CD4-positive, alpha-beta memory T cell (primary cell): Measurements from ENCODE around the gene SCD5. TPM values are rescaled to one million over a fixed set of nuclear protein-coding genes. Genes with fewer than 3 reads are reported as not detected.

Experiments
- CTCF ChIA-PET: fragments of 350-600 bp; sonication (Branson Sonifier 250); formaldehyde crosslinking; loops from one replicate; lab custom pipeline; 2021; ENCODE audit warnings: inconsistent platforms; ENCODE audit not compliant: partially characterized antibody; lab: Charles Lee
- POLR2A ChIA-PET: fragments of 350-600 bp; sonication (Branson Sonifier 250); formaldehyde crosslinking; loops from one replicate; lab custom pipeline; 2021; ENCODE audit not compliant: partially characterized antibody; lab: Charles Lee
- DNase-seq, 5 donors: peaks; one replicate each; pipeline versions ENCODE4 v3.0.0 to v3.0.0-alpha.2; 2020 to 2022; ENCODE audit warnings: mixed read lengths in 1 of 5
- H3K27ac ChIP-seq: one replicate; pipeline ENCODE4 v1.7.0; 2013; ENCODE audit warnings: low read depth, low read length
- H3K27me3 ChIP-seq: 2 replicates; pipeline ENCODE4 v1.7.0; 2013; ENCODE audit warnings: mild to moderate bottlenecking, low read length, moderate library complexity; ENCODE audit not compliant: insufficient read depth
- H3K36me3 ChIP-seq: 2 replicates; pipeline ENCODE4 v1.7.0; 2013; ENCODE audit warnings: mild to moderate bottlenecking, low read length, moderate library complexity; ENCODE audit not compliant: insufficient read depth
- H3K4me1 ChIP-seq: 2 replicates; pipeline ENCODE4 v1.7.0; 2013; ENCODE audit warnings: mild to moderate bottlenecking, low read length, moderate library complexity; ENCODE audit not compliant: insufficient read depth
- H3K4me3 ChIP-seq, 2 donors: one replicate each; pipeline ENCODE4 v1.7.0; 2013; ENCODE audit warnings: low read length in 2 of 2, mild to moderate bottlenecking in 1 of 2
- H3K9me3 ChIP-seq, 2 donors: one replicate each; pipeline ENCODE4 v1.7.0; 2013; ENCODE audit warnings: low read length in 2 of 2, control low read depth in 1 of 2; ENCODE audit not compliant: control insufficient read depth in 1 of 2
- H3K27ac Mint-ChIP-seq, 7 donors: one replicate each; pipeline ENCODE4 v1.8.0; 2020 to 2021; ENCODE audit warnings: mixed read lengths in 7 of 7, mild to moderate bottlenecking in 6 of 7, inconsistent platforms in 3 of 7, moderate library complexity in 3 of 7
- H3K27me3 Mint-ChIP-seq, 2 donors: one replicate each; pipeline ENCODE4 v1.8.0; 2020 to 2021; ENCODE audit warnings: mixed read lengths in 2 of 2
- H3K36me3 Mint-ChIP-seq, 2 donors: one replicate each; pipeline ENCODE4 v1.8.0; 2020 to 2021; ENCODE audit warnings: mixed read lengths in 2 of 2, inconsistent platforms in 1 of 2, mild to moderate bottlenecking in 1 of 2
- H3K4me1 Mint-ChIP-seq, 4 donors: one replicate each; pipeline ENCODE4 v1.8.0; 2020 to 2021; ENCODE audit warnings: mixed read lengths in 4 of 4, mild to moderate bottlenecking in 1 of 4
- H3K4me3 Mint-ChIP-seq, 8 donors: one replicate each; pipeline ENCODE4 v1.8.0; 2020 to 2021; ENCODE audit warnings: mixed read lengths in 8 of 8, mild to moderate bottlenecking in 7 of 8, moderate library complexity in 6 of 8, inconsistent platforms in 3 of 8
- H3K9me3 Mint-ChIP-seq, 8 donors: one replicate each; pipeline ENCODE4 v1.8.0; 2020 to 2021; ENCODE audit warnings: mixed read lengths in 8 of 8, mild to moderate bottlenecking in 5 of 8, inconsistent platforms in 3 of 8, moderate library complexity in 1 of 8
- intact Hi-C: fragments of 100-400 bp; cut with micrococcal nuclease; formaldehyde crosslinking; loops from one replicate; pipeline ENCODE4 v1.15.1; 2023
- polyA plus RNA-seq, 2 donors: library from polyadenylated mRNA; unstranded; fragments of 300-500 nt; fragmentation: Illumina TruSeq; gene quantifications; one replicate each; pipeline ENCODE4 v1.2.3, GENCODE V29; 2021
- total RNA-seq, 2 experiments: library from RNA; stranded (reverse); gene quantifications; one replicate each; pipeline ENCODE4 v1.2.3, GENCODE V29; 2021

Gene SCD5
- total and polyA plus RNA-seq, 4 experiments from 2014 or later, result 1.8 TPM; not detected in 3

DNA sequence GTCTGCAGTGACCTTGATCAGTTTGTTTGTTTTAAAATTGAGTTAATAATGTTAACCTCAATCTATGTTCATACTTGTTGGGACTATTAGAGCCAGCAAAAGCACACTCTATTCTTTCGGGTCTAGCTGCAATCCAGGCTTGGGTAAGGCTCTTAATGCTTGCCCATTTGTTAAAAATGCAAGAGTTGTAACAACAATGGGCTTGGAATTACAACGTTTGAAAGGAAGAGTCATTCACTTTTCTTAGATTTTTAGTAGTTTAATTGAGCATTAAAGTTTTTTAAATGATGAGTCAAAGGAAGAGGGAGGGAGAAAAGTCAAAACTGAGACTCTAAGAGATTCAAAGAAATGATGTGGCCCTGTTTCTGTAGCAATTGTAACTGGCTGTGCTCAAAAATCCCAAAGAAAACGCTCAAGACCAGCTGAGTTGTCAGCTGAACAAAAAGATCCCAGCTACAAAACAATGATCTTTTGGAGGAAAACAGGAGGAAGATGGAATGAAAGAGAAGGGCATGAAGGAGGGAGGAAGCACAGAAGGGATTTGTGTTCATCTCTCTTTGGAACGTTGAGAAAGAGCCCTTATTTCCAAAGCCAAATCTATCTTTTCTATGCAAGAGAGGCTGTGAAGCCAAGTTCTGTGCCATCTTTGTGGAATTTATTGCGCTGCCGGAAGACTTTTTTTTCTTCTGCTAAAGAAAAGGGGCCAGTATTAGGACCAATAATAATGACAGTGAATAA is 5.5 kb downstream of the SCD5 start:
- H3K4me1 ChIP-seq, result peaks cover 8% of the 10 kb centered on the region
- no peaks in the 10 kb centered on the region for H3K9me3 Mint-ChIP-seq
- intact Hi-C loops, result no loop called here
- H3K4me3 ChIP-seq, result no peak overlapping the region
- H3K9me3 ChIP-seq, result no peaks in the 10 kb centered on the region
- H3K27me3 Mint-ChIP-seq, result peaks cover 14 to 42% of the 10 kb centered on the region in 2 donors
- DNase-seq, result no peak
- H3K36me3 Mint-ChIP-seq, result no peaks in the 10 kb centered on the region
- H3K4me3 Mint-ChIP-seq, result no peak overlapping the region
- H3K27ac Mint-ChIP-seq, result no peak overlapping the region
- no peaks in the 10 kb centered on the region for H3K36me3 ChIP-seq
- H3K4me1 Mint-ChIP-seq, result peaks cover 3 to 13% (median 7%) of the 10 kb centered on the region in 4 donors
- peaks cover 12% of the 10 kb centered on the region for H3K27me3 ChIP-seq
- ChIA-PET POLR2A (no interaction called here), CTCF (interaction anchor here (0.7 to 1.3 kb wide), 2 partner anchors 8 to 12 kb away, joined by 3 to 4 read pairs; no protein-coding TSS in a partner anchor)
- no peak overlapping the region for H3K27ac ChIP-seq

DNA sequence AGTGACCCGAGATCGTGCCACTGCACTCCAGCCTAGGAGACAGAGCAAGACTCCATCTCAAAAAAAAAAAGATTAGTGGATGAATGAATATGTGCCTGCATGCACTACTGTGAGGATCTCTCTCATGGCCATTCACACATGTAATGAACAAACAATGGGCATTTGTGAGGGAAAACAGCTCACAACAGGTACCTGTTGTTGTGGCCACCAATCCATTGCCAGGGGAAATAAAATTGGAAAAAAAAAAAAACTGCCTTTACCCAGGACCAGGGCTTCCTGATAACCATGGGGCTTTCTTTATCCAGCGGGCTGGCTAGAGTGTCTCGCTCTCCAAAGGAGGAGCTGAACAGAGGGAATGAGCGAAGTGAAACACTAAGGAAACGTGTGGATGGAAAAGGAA is 7.4 kb downstream of the SCD5 start:
- CTCF ChIA-PET, result no interaction called here
- H3K36me3 ChIP-seq, result no peaks in the 10 kb centered on the region

DNA sequence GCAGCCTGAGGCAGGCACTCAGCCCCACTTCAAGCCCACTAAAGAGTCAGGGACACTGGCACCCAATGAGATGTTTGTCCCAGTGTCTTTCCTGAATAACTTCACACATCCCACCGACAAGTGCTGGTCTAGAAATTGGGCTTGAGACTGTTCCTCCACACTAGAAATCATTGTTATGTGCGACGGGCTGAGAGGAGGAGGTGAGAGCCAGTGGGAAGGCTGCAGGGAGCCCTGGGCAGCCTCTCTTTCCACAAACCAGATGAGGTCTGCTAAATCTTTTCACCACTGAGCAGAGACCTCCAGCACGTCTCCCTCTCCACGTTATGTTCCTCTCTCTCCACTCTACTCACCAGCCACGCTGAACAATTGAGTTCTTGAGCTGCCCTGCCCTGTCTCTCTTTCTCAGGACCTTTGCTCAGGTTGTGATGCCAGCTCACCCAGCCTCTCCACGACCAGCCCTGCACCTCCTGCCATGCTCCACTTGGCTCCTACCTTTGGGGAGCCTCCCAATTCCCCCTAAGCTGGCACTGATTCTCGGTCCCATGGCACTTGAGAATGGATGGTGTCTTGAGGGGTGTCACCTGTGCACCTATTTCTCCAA is 8.4 kb downstream of the SCD5 start:
- DNase-seq, result no peak
- ChIA-PET POLR2A (no interaction called here), CTCF (no interaction called here)
- H3K4me1 ChIP-seq, result no peaks in the 10 kb centered on the region
- H3K36me3 Mint-ChIP-seq, result no peaks in the 10 kb centered on the region
- no peak overlapping the region for H3K4me3 ChIP-seq
- no peaks in the 10 kb centered on the region for H3K36me3 ChIP-seq
- intact Hi-C loops, result no loop called here
- no peaks in the 10 kb centered on the region for H3K9me3 Mint-ChIP-seq
- peaks cover 11 to 29% of the 10 kb centered on the region in 2 donors for H3K27me3 Mint-ChIP-seq
- H3K4me3 Mint-ChIP-seq, result no peak overlapping the region
- no peaks in the 10 kb centered on the region for H3K4me1 Mint-ChIP-seq
- no peak overlapping the region for H3K27ac ChIP-seq
- H3K9me3 ChIP-seq, result no peaks in the 10 kb centered on the region
- H3K27ac Mint-ChIP-seq, result no peak overlapping the region
- no peaks in the 10 kb centered on the region for H3K27me3 ChIP-seq

More for the DNA sequence above, 7.4 kb downstream of the SCD5 start:
- H3K9me3 Mint-ChIP-seq, result no peaks in the 10 kb centered on the region
- no peak for DNase-seq
- Histone ChIP-seq H3K9me3 (no peaks in the 10 kb centered on the region), H3K27ac (no peak overlapping the region), H3K27me3 (no peaks in the 10 kb centered on the region), H3K4me1 (no peaks in the 10 kb centered on the region), H3K4me3 (no peak overlapping the region)
- H3K4me3 Mint-ChIP-seq, result no peak overlapping the region
- peaks cover 10 to 31% of the 10 kb centered on the region in 2 donors for H3K27me3 Mint-ChIP-seq
- intact Hi-C loops, result no loop called here
- no peaks in the 10 kb centered on the region for H3K4me1 Mint-ChIP-seq
- POLR2A ChIA-PET, result no interaction called here
- H3K27ac Mint-ChIP-seq, result no peak overlapping the region
- H3K36me3 Mint-ChIP-seq, result no peaks in the 10 kb centered on the region

DNA sequence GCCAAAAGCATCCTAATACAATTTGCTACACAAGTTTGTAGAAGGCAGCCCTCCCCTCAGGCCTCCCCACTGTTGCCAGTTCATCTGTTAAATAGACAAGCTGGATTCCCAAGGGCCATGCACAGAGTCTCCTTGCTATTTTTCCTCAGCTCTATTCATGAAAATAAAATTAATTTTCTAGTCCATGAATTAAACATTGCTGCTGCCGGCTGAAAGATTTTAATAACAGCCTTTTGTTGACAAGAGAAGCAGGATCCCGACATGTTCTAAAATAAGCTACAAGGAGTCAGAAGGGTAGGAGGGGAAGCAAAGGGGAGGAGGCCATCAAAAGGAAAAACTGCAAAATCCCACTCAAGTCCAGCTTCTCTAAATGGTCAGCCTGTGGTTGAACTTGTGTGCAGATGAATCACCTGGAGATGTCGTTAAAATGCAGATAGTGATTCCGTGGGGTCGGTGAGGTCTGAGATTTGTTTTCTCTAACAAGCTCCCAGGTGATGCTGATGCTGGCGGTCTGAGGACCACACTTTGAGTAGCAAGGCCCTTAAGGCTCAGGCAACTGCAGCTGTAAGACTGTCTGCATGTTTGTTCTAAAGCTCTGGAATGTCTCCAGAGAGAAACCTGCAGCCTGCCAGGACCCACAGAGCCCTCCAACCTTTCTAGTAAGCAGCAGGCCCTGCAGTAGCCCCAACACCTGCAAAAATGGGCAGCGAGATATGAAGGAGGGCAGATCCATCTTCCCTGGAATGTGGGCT is 9.4 kb downstream of the SCD5 start:
- H3K4me3 Mint-ChIP-seq, result no peak overlapping the region
- H3K27me3 Mint-ChIP-seq, result peaks cover 9 to 29% of the 10 kb centered on the region in 2 donors
- Histone ChIP-seq H3K9me3 (no peaks in the 10 kb centered on the region), H3K4me3 (no peak overlapping the region), H3K4me1 (no peaks in the 10 kb centered on the region), H3K36me3 (no peaks in the 10 kb centered on the region), H3K27ac (no peak overlapping the region), H3K27me3 (no peaks in the 10 kb centered on the region)
- no peak overlapping the region for H3K27ac Mint-ChIP-seq
- ChIA-PET CTCF (no interaction called here), POLR2A (no interaction called here)
- H3K36me3 Mint-ChIP-seq, result no peaks in the 10 kb centered on the region
- no peaks in the 10 kb centered on the region for H3K9me3 Mint-ChIP-seq
- no peak for DNase-seq
- H3K4me1 Mint-ChIP-seq, result no peaks in the 10 kb centered on the region
- intact Hi-C loops, result no loop called here

DNA sequence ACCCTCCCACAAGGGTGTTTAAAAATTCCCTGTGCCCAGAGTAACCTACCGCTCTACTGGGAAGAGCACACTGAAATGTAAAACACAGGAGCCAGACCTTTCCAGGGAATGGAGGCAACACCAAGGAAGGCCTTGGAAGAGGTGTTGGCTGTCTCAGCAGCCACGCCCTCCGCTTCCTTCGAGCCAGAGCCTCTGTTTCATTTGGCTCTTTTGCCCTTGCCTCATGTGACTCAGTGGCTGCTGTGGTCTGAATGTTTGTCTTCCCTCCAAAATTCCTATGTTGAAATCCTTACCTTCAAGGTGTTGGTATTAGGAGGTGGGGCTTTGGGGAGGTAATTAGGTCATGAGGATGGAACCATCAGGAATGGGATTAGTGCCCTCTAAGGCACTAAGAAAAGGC is 11.3 kb downstream of the SCD5 start:
- H3K27ac Mint-ChIP-seq, result no peak overlapping the region
- Histone ChIP-seq H3K4me1 (no peaks in the 10 kb centered on the region), H3K27me3 (no peaks in the 10 kb centered on the region), H3K4me3 (no peak overlapping the region), H3K9me3 (no peaks in the 10 kb centered on the region), H3K36me3 (no peaks in the 10 kb centered on the region), H3K27ac (no peak overlapping the region)
- intact Hi-C loops, result no loop called here
- no peak for DNase-seq
- CTCF ChIA-PET, result no interaction called here
- no peaks in the 10 kb centered on the region for H3K4me1 Mint-ChIP-seq
- H3K9me3 Mint-ChIP-seq, result no peaks in the 10 kb centered on the region
- H3K36me3 Mint-ChIP-seq, result no peaks in the 10 kb centered on the region
- POLR2A ChIA-PET, result no interaction called here
- H3K27me3 Mint-ChIP-seq, result peaks cover 6 to 21% of the 10 kb centered on the region in 2 donors
- no peak overlapping the region for H3K4me3 Mint-ChIP-seq

DNA sequence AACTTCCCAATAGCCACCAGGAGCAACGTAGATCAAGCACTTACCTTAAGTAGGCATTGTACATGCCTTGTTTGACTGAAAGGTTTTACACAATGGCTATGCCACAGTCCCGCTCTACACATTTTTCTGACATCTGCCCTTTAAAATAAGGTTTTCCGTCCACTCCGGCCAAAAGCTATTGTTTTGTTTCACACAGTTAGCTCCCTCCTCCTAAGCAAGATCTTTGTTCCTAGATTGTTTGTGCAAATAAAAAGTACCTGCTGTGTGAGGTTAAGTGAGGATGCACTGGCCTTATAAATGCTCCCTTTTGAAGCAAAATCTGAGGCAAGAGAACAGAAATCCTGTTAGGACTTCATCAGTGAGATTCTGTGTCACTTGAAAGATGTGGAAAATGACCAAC is 11.8 kb downstream of the SCD5 start:
- H3K27me3 Mint-ChIP-seq, result peaks cover 6 to 21% of the 10 kb centered on the region in 2 donors
- Histone ChIP-seq H3K27ac (no peak overlapping the region), H3K4me3 (no peak overlapping the region), H3K27me3 (no peaks in the 10 kb centered on the region), H3K36me3 (no peaks in the 10 kb centered on the region), H3K4me1 (no peaks in the 10 kb centered on the region), H3K9me3 (no peaks in the 10 kb centered on the region)
- ChIA-PET POLR2A (no interaction called here), CTCF (no interaction called here)
- no peak for DNase-seq
- no peak overlapping the region for H3K4me3 Mint-ChIP-seq
- H3K4me1 Mint-ChIP-seq, result no peaks in the 10 kb centered on the region
- no peak overlapping the region for H3K27ac Mint-ChIP-seq
- intact Hi-C loops, result no loop called here
- no peaks in the 10 kb centered on the region for H3K9me3 Mint-ChIP-seq
- no peaks in the 10 kb centered on the region for H3K36me3 Mint-ChIP-seq

DNA sequence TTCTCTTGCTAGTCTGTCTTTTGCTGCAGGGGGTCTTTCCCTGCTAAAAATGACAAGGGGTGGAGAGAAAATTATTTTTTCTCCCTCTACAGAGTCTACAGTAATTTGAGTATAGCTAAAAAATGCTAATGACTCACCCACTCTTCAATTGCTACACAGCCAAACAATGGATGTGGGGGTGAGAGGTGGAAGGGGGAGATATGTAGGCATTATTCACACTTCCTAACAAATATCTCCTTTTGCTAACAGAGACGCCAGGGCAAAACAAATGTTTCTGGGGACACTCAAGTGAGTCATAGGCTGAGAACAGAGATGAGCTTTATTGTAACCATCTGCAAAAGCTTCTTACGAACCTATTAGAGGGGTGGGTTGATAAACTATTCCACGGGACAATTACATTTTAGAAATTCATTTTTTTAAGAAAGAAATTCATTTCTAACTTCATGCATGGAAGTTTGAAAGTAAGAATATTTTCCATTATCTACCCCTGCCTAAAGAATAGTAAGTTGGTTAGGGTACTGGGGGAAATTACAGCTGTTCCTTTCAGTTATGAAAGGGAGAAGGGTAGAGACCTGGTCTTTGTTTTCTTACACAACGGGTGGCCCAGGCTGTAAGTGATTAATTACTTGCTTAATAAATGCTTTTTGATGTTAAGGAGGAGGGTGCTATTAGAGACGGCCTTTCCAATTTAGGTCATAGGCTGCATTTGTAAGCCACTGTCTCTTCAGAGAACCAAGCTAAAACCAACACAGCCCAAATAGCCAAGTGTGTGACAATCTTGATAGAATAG is 12.8 kb downstream of the SCD5 start:
- intact Hi-C loops, result no loop called here
- Mint-ChIP-seq H3K27ac (no peak overlapping the region), H3K4me1 (no peaks in the 10 kb centered on the region), H3K36me3 (no peaks in the 10 kb centered on the region), H3K4me3 (no peak overlapping the region), H3K27me3 (peaks cover 6 to 18% of the 10 kb centered on the region in 2 donors), H3K9me3 (no peaks in the 10 kb centered on the region)
- Histone ChIP-seq H3K27me3 (no peaks in the 10 kb centered on the region), H3K4me1 (no peaks in the 10 kb centered on the region), H3K27ac (no peak overlapping the region), H3K9me3 (no peaks in the 10 kb centered on the region), H3K4me3 (no peak overlapping the region), H3K36me3 (no peaks in the 10 kb centered on the region)
- ChIA-PET POLR2A (no interaction called here), CTCF (no interaction called here)
- DNase-seq, result no peak
